ENCODE data around the gene PRR12. TPM values are rescaled to one million over a fixed set of nuclear protein-coding genes. Genes with fewer than 3 reads are reported as not detected.

PRR12 gene, protein sequence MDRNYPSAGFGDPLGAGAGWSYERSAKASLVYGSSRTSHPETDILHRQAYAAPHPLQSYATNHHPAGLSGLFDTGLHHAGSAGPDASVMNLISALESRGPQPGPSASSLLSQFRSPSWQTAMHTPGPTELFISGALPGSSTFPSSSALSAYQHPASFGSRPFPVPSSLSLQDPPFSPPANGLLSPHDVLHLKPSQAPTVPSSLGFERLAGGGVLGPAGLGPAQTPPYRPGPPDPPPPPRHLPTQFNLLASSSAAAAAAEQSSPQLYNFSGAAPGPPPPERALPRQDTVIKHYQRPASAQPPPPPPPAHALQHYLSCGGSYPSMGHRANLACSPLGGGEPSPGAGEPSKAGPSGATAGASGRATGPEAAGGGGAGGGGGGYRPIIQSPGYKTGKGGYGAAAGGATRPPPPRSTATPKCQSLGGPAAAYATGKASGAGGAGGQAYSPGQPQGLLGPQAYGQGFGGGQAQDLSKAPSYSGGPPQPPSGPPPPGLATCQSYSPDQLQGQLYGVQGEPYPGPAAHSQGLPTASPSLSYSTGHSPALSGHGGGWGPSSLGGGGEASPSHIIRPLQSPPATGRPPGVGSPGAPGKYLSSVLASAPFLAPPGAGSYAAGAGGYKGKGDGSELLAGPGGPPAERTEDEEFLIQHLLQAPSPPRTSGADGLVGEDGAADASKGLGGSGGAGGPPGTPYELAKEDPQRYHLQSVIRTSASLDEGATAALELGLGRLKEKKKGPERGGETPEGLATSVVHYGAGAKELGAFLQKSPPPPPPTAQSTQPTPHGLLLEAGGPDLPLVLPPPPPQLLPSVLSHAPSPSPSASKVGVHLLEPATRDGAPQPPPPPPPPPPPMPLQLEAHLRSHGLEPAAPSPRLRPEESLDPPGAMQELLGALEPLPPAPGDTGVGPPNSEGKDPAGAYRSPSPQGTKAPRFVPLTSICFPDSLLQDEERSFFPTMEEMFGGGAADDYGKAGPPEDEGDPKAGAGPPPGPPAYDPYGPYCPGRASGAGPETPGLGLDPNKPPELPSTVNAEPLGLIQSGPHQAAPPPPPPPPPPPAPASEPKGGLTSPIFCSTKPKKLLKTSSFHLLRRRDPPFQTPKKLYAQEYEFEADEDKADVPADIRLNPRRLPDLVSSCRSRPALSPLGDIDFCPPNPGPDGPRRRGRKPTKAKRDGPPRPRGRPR (N-terminal part only)
- 1.3 and 2.3 TPM in 2 replicates for total RNA-seq (2014; rRNA removed; shearing (Covaris generic); ENCODE audit: low replicate concordance)

- peak; percentile 84 for DNase-seq (ENCODE audit: low read depth)
- in situ Hi-C loops (cut with HindIII; ENCODE audit: low pct_unique_long_range_greater_than_20kb, low sequenced_read_pairs), result no loop called here
Measured at GRCh38 chr19:49590971-49591730, at the start of gene PRR12. TSS of gene PRR12 (plus strand) at chr19:49591182. CDS start at chr19:49591655, 473 bp downstream.

DNA sequence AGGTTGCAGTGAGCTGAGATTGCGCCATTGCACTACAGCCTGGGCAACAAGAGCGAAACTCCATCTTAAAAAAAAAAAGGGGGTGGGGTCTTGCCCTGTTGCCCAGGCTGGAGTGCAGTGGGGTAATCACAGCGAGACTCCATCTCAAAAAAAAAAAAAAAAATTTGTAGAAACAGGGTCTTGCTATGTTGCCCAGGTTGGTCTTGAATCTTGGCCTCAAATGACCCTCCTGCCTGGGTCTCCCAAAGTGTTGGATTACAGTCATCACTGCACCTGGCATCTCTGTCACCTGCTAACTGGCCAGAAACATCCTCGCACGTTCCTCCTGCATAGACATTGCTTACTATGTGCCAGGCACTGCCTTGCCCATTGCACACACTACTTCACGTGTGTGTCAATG, 49.1 kb upstream of the PRR12 start:
- DNase-seq (ENCODE audit: low read depth), result no peak
- in situ Hi-C loops (cut with HindIII; ENCODE audit: low pct_unique_long_range_greater_than_20kb, low sequenced_read_pairs), result no loop called here

GRCh38 chr19:49542446-49542845, 48.5 kb upstream of the PRR12 start:
- in situ Hi-C loops (cut with HindIII; ENCODE audit: low pct_unique_long_range_greater_than_20kb, low sequenced_read_pairs), result no loop called here
- DNase-seq (ENCODE audit: low read depth), result no peak

DNA sequence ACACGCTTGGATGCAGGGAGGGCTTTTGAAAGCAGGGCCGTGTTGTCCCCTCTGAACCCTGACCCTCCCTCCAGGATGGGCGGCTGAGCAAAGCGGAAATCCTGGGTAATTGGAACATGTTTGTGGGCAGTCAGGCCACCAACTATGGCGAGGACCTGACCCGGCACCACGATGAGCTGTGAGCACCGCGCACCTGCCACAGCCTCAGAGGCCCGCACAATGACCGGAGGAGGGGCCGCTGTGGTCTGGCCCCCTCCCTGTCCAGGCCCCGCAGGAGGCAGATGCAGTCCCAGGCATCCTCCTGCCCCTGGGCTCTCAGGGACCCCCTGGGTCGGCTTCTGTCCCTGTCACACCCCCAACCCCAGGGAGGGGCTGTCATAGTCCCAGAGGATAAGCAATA, 48.0 kb upstream of the PRR12 start:
- no peak for DNase-seq (ENCODE audit: low read depth)
- in situ Hi-C loops (cut with HindIII; ENCODE audit: low pct_unique_long_range_greater_than_20kb, low sequenced_read_pairs), result no loop called here

DNA sequence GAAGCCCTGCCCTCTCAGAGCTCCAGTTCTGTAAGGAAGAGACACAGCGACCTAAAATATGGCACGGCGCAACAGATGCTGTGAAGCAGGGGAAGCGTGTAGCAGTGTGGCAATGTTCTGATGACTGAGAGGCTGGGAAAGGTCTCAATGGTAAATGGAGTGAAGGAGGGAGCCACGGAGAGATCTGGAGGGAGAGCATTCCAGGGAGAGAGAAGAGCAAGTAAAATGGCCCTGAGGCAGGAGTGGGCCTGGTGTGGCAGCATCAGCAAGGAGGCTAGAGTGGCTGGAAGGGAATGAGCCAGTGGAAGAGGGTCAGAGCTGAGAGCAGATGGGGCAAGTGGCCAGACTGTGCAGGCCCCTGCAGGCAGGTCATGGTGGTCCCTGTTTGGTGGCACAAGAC, 46.8 kb upstream of the PRR12 start:
- no peak for DNase-seq (ENCODE audit: low read depth)
- in situ Hi-C loops (cut with HindIII; ENCODE audit: low pct_unique_long_range_greater_than_20kb, low sequenced_read_pairs), result no loop called here

GRCh38 chr19:49546825-49547565, 44.0 kb upstream of the PRR12 start:
- in situ Hi-C loops (cut with HindIII; ENCODE audit: low pct_unique_long_range_greater_than_20kb, low sequenced_read_pairs), result no loop called here
- DNase-seq (ENCODE audit: low read depth), result peak; percentile 84

- no peak for DNase-seq (ENCODE audit: low read depth)
- in situ Hi-C loops (cut with HindIII; ENCODE audit: low pct_unique_long_range_greater_than_20kb, low sequenced_read_pairs), result no loop called here
Measured at GRCh38 chr19:49549045-49549444, 41.9 kb upstream of the PRR12 start.

DNA sequence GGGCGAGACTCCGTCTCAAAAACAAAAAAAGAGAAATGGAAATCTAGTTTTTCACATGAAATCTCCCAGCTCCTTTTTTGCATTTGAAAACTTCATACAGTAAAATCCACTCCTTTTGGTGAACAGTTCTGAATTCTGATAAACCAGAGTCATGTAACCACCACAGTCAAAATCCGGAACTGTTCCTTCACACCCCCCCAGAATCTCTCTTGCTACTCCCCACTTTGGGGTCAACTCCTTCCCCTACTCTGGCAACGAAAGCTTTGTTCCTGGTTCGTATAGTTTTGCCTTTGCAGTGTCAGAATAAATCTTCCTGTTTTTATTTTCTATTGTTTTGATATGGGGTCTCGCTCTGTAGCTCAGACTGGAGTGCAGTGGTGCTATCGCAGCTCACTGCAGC, 39.5 kb upstream of the PRR12 start:
- DNase-seq (ENCODE audit: low read depth), result no peak
- in situ Hi-C loops (cut with HindIII; ENCODE audit: low pct_unique_long_range_greater_than_20kb, low sequenced_read_pairs), result no loop called here

DNA sequence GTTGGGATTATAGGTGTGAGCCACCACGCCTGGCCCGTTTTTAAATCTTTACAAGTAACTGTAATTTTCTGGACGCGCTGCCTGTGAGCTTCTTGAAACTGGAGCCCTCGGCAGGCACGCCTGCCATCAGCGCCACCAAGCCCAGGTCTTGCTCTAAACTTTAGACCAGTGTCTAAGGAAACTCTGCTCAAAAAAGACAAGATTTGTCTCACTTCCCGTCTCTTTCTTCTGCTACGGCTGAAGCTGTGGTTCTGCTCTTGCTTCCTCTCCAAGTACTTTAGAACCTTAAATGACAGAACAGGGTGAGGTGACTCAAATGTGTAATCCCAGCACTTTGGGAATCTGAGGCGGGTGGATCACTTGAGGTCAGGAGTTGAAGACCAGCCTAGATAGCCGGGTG, 38.2 kb upstream of the PRR12 start:
- in situ Hi-C loops (cut with HindIII; ENCODE audit: low pct_unique_long_range_greater_than_20kb, low sequenced_read_pairs), result no loop called here
- no peak for DNase-seq (ENCODE audit: low read depth)

- no peak for DNase-seq (ENCODE audit: low read depth)
- in situ Hi-C loops (cut with HindIII; ENCODE audit: low pct_unique_long_range_greater_than_20kb, low sequenced_read_pairs), result no loop called here
Measured at GRCh38 chr19:49553451-49554271, 37.3 kb upstream of the PRR12 start.

DNA sequence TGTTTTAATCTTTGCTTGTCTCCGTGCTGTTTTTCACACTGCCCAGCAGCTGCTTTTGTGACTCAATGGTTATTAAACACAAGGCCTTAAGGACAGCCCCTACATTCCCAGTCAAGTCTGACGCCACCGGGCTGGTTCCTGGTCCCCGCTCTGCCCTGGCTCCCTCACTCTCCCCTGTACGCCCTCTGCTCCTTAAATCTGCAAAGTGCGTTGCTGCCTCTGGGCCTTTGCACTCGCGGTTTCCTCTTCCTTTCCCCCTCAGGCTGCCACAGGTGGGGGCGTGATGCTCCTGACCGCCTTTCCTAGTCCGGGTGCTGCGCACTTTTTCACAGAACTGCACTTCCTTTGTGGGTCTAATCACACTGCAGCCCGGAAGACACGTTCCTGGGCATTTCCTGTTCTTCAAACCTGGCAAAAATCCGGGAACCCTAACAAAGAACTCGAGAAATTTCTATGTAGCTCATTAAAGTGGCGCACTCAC, 36.2 kb upstream of the PRR12 start:
- DNase-seq (ENCODE audit: low read depth), result no peak
- in situ Hi-C loops (cut with HindIII; ENCODE audit: low pct_unique_long_range_greater_than_20kb, low sequenced_read_pairs), result no loop called here

DNA sequence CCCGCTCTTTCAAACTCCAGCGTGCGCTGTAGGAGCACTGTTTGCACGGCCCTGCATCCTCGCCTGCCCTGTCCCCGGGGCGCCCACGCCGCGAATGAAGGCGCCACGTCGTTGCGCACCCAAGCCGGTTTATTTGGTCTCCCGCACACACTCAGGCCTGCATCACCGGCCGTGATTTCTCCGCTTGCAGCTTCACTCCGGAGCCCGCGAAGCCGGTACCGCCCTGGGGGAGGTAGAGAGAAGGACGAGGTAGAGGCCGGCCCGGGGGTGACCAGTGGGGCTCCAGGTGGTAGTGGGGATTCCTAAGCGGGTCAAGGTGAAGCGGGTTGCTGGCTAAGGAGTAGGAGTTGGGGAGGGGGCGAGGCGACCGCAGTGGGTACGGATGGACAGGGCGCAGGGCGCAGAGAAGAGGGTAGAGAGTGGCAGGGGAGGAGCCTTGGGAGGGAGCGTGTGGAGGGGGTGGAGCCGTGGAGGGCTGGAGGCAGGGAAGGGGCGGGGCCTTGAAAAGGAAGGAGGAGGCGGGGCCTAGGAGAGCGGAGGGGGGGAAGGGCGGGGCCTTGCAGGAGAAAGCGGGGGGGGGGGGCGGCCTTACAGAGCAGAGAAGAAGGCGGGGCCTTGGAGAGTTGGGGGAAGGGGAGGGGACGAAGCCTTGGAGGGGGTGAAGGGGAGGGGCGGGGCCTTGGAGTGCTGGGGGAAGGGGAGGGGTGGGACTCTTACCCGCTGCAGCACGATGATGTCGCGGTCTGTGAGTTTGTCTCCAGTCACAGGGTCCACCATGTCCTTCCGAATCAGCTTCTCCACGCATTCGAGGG, 35.2 kb upstream of the PRR12 start:
- in situ Hi-C loops (cut with HindIII; ENCODE audit: low pct_unique_long_range_greater_than_20kb, low sequenced_read_pairs), result no loop called here

GRCh38 chr19:49556412-49557398, 34.3 kb upstream of the PRR12 start:
- in situ Hi-C loops (cut with HindIII; ENCODE audit: low pct_unique_long_range_greater_than_20kb, low sequenced_read_pairs), result no loop called here
- no peak for DNase-seq (ENCODE audit: low read depth)

More for the DNA sequence above, 35.2 kb upstream of the PRR12 start:
- DNase-seq (ENCODE audit: low read depth), result no peak

DNA sequence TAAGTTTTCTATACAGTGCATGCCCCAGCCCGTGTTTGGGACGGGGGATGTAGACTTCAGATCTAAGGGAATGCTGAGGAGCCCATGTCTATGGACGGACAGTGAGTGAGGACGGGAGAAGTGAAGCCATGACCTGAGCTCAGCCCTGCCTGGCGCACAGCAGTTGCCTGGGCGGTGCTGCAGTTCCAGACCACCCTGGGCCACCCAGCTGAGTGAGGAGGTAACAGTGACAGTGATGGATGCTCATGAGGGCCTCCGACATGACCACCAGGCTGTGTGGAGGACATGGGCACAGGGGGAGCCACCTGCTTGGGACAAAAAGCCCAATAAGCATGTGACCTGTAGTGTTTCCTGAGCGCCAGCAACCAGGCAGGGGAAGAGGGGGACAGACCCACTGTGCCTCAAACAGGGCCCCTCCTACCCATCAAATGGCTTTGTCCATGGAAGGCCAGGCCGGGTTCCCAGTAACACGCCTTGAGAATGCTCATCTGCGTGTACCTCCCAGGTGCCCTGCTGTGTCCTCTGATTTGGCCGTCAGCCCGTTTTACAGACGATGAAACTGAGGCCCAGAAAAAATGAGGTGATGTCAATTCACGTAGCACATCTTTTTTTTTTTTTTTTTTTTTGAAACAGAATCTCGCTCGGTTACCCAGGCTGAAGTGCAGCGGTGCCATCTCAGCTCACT, 33.2 kb upstream of the PRR12 start:
- in situ Hi-C loops (cut with HindIII; ENCODE audit: low pct_unique_long_range_greater_than_20kb, low sequenced_read_pairs), result no loop called here
- DNase-seq (ENCODE audit: low read depth), result no peak

All from Caki2 (cell line).